SU-DHL-6 (cell line): ENCODE results near the gene ACOT8.

Experiments used
- EZH2phosphoT487 ChIP-seq: fragments of 200-600 bp; sonication (generic), shearing (Covaris generic); conservative IDR thresholded peaks from 2 replicates; pipeline ENCODE4 v1.6.1; 2018; ENCODE audit warnings: mild to moderate bottlenecking, antibody characterized with exemption, low read length, moderate library complexity, mixed read lengths
- TF ChIP-seq, protein P1 (sequence below): fragments of 200-600 bp; sonication (generic); IDR thresholded peaks from one replicate; pipeline ENCODE4 v1.5.1; 2017; ENCODE audit warnings: antibody characterized with exemption, mild to moderate bottlenecking, low read length, moderate library complexity; ENCODE audit not compliant: insufficient read depth, poor library complexity, severe bottlenecking

DNA sequence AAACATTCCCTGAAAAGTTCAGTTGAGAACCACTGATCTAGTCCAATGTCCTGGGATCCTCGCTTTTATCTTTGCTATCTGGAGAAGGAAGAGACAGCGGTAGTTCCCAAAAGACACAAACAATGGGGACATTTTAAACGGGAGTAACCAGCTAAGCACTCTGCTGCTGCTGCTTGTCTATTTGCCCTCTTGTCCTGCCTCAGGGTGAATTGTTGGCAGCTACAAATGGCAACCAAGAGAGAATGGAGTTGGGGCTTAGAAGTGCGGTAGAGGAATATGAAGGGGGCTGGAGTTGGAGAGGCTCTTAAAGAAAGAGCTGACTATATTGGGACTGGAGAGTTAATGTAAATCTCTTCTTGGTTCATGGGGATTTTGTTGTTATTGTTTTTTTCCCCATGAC lies 17.4 kb upstream of the ACOT8 start:
- TF ChIP-seq, protein P1, sequence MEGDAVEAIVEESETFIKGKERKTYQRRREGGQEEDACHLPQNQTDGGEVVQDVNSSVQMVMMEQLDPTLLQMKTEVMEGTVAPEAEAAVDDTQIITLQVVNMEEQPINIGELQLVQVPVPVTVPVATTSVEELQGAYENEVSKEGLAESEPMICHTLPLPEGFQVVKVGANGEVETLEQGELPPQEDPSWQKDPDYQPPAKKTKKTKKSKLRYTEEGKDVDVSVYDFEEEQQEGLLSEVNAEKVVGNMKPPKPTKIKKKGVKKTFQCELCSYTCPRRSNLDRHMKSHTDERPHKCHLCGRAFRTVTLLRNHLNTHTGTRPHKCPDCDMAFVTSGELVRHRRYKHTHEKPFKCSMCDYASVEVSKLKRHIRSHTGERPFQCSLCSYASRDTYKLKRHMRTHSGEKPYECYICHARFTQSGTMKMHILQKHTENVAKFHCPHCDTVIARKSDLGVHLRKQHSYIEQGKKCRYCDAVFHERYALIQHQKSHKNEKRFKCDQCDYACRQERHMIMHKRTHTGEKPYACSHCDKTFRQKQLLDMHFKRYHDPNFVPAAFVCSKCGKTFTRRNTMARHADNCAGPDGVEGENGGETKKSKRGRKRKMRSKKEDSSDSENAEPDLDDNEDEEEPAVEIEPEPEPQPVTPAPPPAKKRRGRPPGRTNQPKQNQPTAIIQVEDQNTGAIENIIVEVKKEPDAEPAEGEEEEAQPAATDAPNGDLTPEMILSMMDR: no peak
- no peak for TF ChIP-seq EZH2phosphoT487
